Smooth muscle cell of the brain vasculature (primary cell): ENCODE results near the gene LAMB1.
"Not testable (repeated sequence)": the region's sequence is repeated elsewhere in the genome, so short reads cannot be mapped to it uniquely, and the experiment has no call there.

ENCODE experiments used
- DNase-seq: peaks from one replicate; pipeline ENCODE4 v3.0.0-alpha.2; 2012; ENCODE audit warnings: low read depth, low spot score

Gene LAMB1

DNA sequence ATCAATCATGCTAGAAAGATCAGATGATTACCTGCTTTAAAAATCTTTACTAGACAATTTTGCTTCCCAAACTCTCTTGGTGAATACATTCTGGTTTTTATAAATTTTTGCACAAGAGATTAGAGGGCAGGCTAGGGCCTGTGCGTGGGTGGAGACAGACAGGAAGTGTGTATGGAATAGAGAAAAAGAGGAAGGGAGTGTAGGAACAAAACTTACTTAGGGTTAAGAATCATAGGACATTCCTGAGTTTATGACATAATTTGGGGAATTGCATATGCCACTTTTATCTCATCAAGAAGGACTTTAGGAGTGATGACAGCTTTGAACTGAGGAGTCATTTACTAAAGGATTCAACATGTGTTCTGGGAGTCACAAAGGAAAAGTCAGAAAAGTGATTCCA, 31.3 kb downstream of the LAMB1 start:
- DNase-seq, result no peak

DNA sequence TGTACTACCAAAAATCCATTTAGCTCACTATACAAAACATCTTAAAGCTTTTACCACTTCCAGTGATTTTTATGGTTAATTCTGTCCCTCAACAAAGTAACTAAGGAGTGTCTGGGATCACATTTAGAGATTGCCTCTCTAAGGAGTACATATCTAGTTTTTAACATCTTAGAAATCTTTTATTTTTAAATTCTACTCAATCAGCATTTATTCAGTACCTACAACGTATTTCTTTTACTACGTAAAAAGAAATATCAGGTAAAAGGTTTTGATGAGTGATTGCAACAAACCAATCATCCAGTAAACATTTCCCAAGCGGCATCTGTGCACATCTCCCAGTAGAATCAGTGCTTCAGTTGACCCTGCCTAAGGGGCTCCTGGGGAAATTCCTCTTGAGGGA, 31.9 kb downstream of the LAMB1 start:
- DNase-seq, result no peak

DNA sequence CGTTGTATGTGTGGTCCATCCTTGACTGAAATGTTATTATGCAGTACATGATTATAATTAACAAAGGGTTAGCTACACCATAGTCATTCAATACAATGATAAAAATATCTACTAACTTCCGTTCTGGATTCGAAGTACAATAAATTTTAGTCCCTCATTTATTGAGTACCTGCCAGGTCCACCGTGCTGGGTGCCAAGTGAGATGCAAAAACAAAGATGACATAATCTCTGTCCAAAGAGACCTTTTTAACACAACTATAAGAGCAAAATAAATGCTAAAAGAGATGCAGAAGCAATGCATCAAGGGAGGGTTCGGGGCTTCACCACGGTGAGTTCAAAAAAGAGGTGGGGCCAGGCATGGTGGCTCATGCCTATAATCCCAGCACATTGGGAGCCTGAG, 33.1 kb downstream of the LAMB1 start:
- DNase-seq, result no peak

DNA sequence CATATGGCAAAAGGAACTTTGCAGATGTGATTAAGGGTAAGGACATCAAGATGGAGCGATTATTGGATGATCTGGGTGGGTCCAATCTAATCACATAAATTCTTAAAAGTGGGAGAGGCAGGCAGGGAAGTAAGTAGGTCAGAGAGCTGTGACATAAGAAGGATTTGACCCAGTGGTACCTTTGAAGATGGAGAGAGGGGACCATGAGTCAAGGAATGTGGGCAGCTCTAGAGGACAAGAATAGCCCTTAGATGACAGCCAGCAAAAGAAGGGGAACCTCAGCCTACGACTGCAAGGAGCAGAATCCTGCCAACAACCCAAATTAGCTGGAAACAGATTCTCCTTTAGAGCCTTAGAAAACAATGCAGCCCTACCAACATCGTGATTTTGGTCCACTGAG, 34.5 kb downstream of the LAMB1 start:
- no peak for DNase-seq

DNA sequence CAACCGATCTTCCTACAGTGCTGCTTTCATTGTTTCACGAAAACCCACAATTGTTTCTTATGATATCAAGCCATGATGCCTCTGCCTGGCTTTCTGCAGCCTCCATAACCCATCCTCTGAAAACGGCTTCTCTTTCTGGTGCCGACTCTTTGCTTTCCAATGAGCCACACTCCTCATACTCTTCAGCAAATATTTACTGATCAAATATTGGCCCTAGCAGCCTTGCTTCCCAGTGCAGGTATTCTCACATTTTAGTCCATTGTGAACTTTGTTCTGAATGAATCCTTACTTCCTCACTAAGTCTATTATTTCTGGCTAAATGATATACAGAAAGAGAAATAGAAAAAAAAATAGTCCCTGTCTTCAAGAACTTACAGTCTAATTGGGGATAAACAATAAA, 35.5 kb downstream of the LAMB1 start:
- no peak for DNase-seq

DNA sequence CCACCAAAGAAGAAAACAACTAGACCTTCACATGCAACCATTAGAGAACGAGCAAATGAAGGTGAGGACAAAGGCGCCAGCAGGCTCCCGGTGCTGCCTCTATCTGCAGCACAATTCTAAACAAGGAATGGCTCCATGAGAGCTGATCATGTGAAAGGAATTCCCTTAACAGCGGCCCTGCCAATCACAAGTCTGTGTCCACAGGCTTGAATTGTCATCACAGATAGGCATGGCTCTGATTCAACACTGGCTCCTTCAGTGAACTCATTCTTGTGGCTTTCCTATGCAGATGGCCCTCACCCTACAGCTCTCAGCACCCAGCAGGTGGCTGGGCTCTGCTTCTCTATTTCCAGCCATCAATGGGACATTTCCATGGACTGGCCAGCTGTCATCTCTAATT, 36.2 kb downstream of the LAMB1 start:
- DNase-seq, result no peak

DNA sequence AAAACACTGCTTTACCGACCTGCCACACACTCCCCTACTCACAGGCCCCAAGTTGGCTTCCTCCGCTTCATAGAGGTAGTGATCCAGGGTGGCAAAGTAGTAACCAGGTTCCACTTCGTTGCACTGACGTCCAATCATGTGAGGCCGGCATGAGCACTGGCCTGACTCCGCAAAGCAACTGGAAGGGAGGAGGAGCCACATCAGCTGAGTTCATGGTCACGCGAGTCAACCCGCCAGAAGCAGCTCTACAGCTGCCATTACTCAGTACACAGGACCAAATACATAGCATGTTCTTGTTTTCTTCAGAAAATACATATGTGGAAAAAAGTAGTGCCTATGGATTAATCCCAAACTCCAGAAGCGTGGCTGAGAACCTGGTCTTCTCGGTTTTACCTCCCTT, 38.5 kb downstream of the LAMB1 start:
- no peak for DNase-seq

DNA sequence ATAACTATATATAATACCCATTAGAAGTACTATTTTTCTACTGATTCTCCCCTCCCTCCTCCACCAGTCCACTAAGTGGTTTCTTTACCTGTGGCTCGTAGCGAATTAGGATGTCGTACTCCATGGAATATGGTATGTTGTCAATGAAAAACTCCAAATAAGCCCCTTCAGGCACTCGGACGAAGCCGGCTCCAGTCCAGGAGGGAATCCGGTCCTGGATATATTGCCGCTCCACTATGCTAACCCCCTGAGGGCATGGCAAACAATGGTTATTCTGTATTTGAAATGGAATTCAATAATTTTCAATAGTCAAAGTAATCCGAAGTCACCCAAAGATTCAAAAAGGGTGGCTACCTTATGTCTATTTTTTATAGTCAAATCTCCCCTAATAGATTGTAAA, 40.1 kb downstream of the LAMB1 start:
- DNase-seq, result no peak

DNA sequence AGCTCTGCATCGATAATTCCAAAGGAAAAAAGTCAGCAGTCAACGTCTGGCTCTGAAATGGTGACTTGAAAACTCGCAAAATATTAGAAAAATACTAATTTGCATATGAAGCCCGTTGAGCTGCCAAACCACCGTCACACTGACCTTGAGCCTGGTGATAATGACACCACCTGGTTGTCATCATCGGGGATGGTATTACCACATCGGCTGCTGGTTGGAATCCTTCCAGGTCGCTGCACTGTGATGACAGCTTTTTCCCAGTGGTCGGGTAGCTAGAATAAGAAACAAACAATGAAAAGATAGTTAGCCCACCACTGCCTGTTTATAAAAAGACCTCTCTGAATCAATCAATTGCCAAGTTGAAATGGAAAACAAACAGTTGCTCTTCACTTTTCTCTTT, 41.6 kb downstream of the LAMB1 start:
- DNase-seq, result no peak

DNA sequence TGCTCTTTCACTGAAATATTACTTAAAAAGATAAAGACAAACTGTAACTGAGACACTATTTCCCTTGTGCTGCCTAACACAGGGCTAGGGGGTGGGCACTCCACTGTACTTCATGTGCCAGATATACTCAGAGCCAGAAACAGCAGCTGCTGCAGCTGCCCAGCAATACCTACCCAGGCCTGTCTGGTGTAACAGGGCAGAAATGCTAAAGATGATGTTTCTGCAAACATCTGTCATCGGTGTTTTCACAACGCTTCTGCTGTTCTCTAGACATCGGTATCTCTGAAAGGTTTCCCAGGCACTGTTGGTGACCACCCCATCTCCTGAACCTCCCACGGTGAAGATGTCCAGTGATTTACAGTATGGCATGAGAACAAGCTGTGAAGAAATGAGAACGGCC, 42.7 kb downstream of the LAMB1 start:
- DNase-seq, result no peak

DNA sequence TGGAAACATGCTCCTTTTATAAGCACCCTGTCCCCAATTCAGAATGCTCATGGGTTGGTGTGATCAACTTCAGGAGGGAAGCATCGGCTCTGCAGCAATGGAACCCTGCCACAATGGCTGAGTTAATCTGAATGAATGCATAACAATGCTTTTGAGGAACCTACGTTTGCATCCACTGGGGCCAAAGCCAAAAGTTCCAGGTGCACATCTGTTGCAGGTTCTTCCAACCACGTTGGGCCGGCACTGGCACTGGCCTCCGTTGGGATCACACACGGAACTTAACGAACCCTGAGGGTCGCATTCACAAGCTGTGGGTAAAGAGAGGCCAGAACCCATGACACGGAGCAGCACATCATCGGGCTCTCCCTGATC, 43.4 kb downstream of the LAMB1 start:
- no peak for DNase-seq

DNA sequence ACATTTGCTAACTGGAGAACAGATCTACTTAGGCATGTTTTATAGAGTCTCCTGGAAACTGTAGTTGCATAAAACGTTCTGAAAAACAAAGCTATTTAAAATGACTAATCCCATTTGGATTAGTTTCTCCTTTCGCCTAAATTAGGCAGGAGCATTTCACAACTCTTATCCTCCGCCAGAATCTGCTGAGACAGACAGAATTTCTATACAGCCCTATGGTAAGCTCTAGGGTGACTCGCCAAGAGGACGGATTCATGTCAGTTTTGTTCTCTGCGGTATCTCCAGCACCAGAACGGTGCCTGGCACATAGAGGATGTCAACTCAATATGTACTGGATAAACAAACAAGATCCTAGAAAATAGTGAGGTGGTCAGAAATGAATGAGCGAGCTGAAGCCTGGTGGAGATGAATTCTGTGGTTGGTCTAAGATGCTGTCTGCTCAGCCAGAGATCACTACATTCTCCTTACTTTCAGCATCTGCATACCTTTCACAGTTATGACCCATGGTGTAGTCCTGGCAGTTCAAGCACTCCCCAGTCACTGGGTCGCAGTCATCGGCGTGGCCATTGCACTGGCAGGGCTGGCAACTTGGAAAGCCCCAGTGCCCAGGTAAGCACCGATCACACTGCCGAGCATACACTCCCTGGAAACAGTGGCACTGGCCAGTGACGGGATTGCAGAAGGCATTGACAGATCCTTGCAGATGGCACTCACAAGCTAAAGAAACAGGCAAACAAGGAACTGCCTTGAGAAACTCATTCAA, 44.0 kb downstream of the LAMB1 start:
- DNase-seq, result peak; percentile 60

DNA sequence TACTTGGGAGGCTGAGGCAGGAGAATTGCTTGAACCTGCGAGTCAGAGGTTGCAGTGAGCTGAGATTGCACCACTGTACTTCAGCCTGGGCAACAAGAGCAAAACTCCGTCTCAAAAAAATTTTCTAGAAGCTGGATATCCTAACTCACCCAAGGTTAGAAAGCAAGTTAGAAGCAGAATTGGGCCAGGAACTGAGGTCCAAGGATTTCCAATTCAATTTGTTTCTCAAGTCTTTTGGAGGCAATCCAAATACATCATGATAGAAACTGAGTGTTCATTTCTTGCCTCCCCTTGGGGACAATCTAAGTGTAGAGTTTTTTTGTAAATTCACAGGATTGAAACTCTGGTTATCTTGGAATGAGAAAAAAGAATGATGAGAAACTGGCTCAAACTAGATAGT, 45.5 kb downstream of the LAMB1 start:
- DNase-seq, result no peak

DNA sequence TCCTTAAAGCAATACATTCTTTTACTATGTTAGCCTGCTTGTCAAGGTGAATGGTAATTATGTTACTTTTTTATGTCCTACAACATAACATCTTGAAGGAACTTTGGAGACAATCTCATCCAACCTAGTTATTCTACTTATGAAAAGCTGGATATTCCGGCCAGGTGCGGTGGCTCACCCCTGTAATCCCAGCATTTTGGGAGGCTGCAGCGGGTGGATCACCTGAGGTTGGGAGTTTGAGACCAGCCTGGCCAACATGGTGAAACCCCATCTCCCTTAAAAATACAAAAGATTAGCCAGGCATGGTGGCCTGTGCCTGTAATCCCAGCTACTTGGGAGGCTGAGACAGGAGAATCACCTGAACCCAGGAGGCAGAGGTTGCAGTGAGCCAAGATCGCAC, 46.0 kb downstream of the LAMB1 start:
- DNase-seq, result not testable (repeated sequence)

DNA sequence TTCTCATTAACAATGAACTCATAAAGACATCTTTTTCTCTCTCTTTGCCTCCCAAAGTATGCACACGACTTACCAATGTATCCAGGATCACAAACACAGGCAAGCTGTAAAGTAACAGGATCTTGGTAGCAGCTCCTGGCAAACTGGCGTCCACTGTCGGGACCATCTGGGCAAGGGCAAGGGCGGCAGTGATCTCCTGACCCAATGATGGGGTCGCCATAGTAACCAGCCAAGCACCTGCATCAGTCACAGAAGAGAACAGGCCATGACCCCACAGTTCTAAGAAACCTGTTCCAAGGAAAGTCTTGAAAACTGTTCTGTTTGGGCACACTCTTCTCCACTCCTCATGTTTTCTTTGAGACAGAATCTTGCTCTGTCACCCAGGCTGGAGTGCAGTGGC, 47.6 kb downstream of the LAMB1 start:
- DNase-seq, result no peak

DNA sequence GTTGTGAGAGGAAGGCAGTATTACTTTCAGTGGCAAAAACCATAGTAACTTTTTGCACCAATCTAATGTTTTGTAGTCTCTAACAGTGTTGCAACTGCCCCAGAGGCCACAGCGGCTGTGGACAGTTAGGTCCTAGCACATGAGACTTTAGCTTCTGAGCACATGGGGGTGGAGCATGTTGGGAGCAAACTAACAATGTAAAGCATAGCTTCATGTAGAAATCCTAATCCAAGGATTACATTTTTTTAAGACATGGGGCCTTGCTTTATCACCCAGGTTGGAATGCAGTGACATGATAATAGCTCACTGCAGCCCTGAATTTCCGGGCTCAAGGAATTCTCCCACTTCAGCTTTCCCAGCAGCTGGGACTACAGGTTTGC, 49.0 kb downstream of the LAMB1 start:
- no peak for DNase-seq

DNA sequence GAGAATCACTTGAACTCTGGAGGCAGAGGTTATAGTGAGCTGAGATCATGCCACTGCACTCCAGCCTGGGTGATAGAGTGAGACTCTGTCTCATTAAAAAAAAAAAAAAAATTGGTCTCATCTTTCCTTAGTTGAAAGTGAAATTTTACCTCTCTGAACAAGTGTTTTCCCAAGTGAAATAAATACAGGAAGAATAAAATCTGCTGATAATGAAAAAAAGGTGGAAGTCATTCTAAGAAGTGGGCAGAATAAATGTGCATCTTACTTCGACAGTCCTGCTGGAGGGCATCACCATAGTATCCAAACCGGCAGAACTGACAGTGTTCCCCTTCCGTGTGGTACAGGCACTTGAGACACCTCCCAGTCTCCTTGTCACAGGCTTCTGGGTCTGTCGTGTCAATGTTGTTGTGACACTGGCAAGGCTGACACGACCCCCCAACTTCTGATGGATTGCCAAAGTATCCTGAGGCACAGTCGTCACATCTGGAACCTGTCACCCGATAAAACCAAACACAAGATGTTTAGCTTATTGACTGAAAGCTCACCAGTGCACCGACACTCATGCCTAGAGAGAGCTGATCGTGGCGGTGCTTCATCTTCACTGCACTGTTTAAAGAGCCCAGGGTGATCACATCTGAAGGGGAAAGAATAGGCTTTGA, 49.6 kb downstream of the LAMB1 start:
- DNase-seq, result no peak

DNA sequence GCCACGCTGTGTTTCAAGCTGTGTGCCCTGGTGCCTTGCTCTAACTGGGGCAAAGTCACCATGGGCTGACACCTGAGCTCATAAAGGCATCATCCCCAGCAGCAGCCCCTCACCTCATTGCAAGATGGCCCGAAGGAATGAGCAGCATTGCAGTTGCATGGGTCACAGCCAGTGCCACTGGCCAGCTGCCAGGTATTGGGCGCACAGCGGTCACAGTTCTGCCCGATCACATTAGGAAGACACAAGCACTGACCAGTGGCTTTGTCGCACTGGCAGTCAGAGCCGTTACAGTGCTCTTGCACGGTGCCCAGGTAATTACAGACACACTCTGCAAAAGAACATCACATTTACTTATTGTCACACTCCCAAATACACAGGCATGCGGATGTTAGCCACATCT, 51.1 kb downstream of the LAMB1 start:
- DNase-seq, result no peak

DNA sequence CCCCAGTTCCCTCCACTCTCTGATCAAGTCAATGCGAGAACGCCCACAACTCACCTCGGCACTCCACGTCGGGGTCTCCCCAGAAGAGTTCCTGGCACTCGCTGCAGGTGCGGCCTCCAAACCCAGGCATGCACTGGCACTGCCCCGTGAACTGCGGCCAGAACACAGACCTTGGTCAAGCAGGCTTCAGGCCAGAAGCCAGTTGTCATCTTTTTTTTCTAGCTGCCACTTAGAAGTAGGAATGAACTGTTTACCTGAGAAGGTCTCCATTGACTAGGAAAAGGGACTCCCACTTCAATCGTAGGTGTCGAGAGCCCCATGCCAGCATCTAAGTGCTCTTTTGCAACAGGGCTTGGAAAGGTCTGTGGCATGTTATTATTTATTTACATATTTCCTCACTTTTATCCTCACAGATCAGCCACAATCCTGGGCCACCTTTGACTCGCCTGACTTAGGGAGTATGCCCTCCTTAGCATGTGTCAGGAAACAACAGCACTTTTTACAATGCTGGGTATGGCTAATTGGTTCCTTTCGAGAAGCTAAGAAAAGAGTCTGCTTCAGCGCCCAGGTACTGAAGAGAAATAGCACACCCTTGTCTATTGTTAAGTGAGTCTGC, 51.7 kb downstream of the LAMB1 start:
- no peak for DNase-seq

DNA sequence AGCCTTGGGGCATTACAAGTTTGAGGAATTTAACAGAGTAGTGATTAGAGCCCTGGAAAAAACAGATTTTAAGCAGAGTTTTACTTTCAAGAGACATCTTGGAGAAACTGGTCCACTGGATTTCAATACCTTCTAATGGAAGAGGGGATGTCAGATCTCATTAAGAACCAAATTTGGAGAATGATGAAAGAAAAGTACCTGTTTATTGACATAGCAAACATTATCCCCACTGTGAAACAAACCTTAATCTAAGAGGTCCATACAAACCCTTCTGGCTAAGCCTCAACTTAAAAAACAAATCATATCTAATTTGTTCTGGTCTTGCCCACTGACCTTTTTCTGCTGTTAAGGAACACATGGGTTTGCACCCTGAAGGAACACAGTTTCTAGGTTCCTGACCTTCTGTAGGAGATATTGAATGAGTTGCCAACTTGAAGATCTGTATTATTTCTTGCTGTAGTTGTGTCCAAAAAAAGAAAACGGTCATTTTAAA, 53.5 kb downstream of the LAMB1 start:
- DNase-seq, result no peak

DNA sequence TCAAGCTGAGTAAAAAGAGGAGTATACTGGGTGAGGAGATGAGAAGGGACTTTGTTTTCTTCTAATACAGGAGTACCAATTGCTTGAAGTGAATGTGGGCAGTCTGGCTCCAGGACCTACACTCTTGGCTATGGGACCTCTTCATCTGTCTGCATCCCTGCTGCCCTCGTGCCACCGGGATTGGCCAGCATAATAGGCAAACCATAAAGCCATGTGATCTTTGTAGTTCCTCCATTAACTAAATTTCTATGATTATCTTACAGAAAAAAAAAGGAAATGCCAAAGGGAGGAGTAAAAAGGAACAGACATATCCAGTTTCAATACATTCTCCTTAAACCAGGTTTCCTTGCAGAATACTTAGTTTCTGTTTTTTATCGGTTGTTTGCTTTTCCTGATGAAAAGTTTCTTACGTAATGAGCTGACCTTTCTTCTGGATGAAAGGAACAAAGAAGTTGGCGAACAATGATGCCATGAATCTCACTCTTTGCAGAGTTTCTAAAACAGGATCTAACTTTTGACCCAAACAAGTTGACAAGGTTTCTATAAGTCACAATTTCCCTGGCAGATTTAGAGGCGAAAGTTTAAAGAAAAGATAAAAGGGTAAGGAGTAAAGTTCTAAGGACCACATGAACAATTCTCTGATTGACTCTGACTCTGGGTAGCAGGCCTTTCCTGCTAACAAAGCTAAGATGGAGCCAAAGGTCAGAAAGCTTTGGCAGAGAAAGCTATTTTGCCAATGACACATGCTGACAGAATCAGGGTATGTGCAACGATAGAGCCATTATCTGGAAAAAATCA, 54.1 kb downstream of the LAMB1 start:
- DNase-seq, result peak; percentile 78

DNA sequence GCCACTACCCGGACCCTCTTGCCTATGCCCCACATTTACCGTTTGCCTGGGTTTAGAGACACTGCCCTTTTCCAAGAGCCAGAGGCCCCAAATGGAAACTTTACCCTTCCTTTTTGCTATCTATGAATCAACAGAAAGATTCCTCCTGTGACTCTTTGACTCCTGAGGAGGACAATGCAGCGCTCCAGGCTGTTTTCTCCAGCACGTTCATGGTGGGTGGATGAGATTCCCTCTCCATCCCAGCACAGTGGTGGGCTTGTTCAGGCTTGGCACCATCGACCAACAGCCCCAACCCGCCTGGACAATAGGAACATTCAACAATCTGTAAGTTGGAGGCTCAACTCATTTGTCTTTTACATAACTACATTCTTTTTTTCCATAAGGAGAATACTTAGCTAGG, 56.1 kb downstream of the LAMB1 start:
- DNase-seq, result no peak
